ES-I3 (cell line): ENCODE data around the gene ALDH18A1.

Experiments
- H3K36me3 ChIP-seq: 2 replicates; pipeline ENCODE4 v1.6.1; 2013; ENCODE audit warnings: mild to moderate bottlenecking, low read length, control low read depth, moderate library complexity; ENCODE audit not compliant: insufficient read depth
- H3K4me1 ChIP-seq: 2 replicates; pipeline ENCODE4 v1.6.1; 2013; ENCODE audit warnings: mild to moderate bottlenecking, control low read depth, low read length; ENCODE audit not compliant: insufficient read depth
- H3K9ac ChIP-seq: 2 replicates; pipeline ENCODE4 v1.6.1; 2013; ENCODE audit warnings: low read depth, mild to moderate bottlenecking, low read length, moderate library complexity
- H3K9me3 ChIP-seq: 2 replicates; pipeline ENCODE4 v1.6.1; 2013; ENCODE audit warnings: mild to moderate bottlenecking, low read length, moderate library complexity; ENCODE audit not compliant: control insufficient read depth, insufficient read depth

ALDH18A1 gene

GRCh38 chr10:95588025-95588424 is 68.5 kb downstream of the ALDH18A1 start:
- Histone ChIP-seq H3K36me3 (no peaks in the 10 kb centered on the region), H3K9me3 (no peaks in the 10 kb centered on the region), H3K9ac (no peak overlapping the region), H3K4me1 (no peaks in the 10 kb centered on the region)

GRCh38 chr10:95579835-95580535 is 76.5 kb downstream of the ALDH18A1 start:
- Histone ChIP-seq H3K9me3 (no peaks in the 10 kb centered on the region), H3K36me3 (no peaks in the 10 kb centered on the region), H3K4me1 (no peaks in the 10 kb centered on the region), H3K9ac (no peak overlapping the region)

- Histone ChIP-seq H3K9ac (no peak overlapping the region), H3K9me3 (no peaks in the 10 kb centered on the region), H3K4me1 (no peaks in the 10 kb centered on the region), H3K36me3 (no peaks in the 10 kb centered on the region)
These were observed 77.2 kb downstream of the ALDH18A1 start for GRCh38 chr10:95579292-95579691.

- no peaks in the 10 kb centered on the region for H3K4me1 ChIP-seq
- no peaks in the 10 kb centered on the region for H3K36me3 ChIP-seq
- H3K9ac ChIP-seq, result no peak overlapping the region
- no peaks in the 10 kb centered on the region for H3K9me3 ChIP-seq
These were observed 77.9 kb downstream of the ALDH18A1 start for GRCh38 chr10:95578619-95579018.

- Histone ChIP-seq H3K4me1 (no peaks in the 10 kb centered on the region), H3K9ac (no peak overlapping the region), H3K36me3 (no peaks in the 10 kb centered on the region), H3K9me3 (no peaks in the 10 kb centered on the region)
These were observed 81.7 kb downstream of the ALDH18A1 start for GRCh38 chr10:95574649-95575365.

- Histone ChIP-seq H3K9me3 (no peaks in the 10 kb centered on the region), H3K9ac (no peak overlapping the region), H3K4me1 (no peaks in the 10 kb centered on the region)
These were observed 82.4 kb downstream of the ALDH18A1 start for GRCh38 chr10:95573964-95574604.

GRCh38 chr10:95573527-95573926 is 83.0 kb downstream of the ALDH18A1 start:
- no peaks in the 10 kb centered on the region for H3K9me3 ChIP-seq
- no peaks in the 10 kb centered on the region for H3K4me1 ChIP-seq
- no peaks in the 10 kb centered on the region for H3K36me3 ChIP-seq
- no peak overlapping the region for H3K9ac ChIP-seq

More at GRCh38 chr10:95573964-95574604, 82.4 kb downstream of the ALDH18A1 start:
- H3K36me3 ChIP-seq, result no peaks in the 10 kb centered on the region

- no peaks in the 10 kb centered on the region for H3K9me3 ChIP-seq
- H3K4me1 ChIP-seq, result no peaks in the 10 kb centered on the region
- no peak overlapping the region for H3K9ac ChIP-seq
- H3K36me3 ChIP-seq, result no peaks in the 10 kb centered on the region
These were observed 84.2 kb downstream of the ALDH18A1 start for GRCh38 chr10:95572131-95572820.

- no peaks in the 10 kb centered on the region for H3K4me1 ChIP-seq
- no peaks in the 10 kb centered on the region for H3K36me3 ChIP-seq
- H3K9me3 ChIP-seq, result no peaks in the 10 kb centered on the region
- no peak overlapping the region for H3K9ac ChIP-seq
These were observed 85.1 kb downstream of the ALDH18A1 start for GRCh38 chr10:95571390-95571789.

- no peaks in the 10 kb centered on the region for H3K4me1 ChIP-seq
- no peak overlapping the region for H3K9ac ChIP-seq
- no peaks in the 10 kb centered on the region for H3K9me3 ChIP-seq
- no peaks in the 10 kb centered on the region for H3K36me3 ChIP-seq
These were observed 87.1 kb downstream of the ALDH18A1 start for GRCh38 chr10:95569368-95569767.

GRCh38 chr10:95567903-95568630 is 88.4 kb downstream of the ALDH18A1 start:
- no peaks in the 10 kb centered on the region for H3K36me3 ChIP-seq
- no peaks in the 10 kb centered on the region for H3K9me3 ChIP-seq
- H3K9ac ChIP-seq, result no peak overlapping the region
- H3K4me1 ChIP-seq, result no peaks in the 10 kb centered on the region

- Histone ChIP-seq H3K9ac (no peak overlapping the region), H3K4me1 (no peaks in the 10 kb centered on the region), H3K9me3 (no peaks in the 10 kb centered on the region), H3K36me3 (no peaks in the 10 kb centered on the region)
These were observed 90.4 kb downstream of the ALDH18A1 start for GRCh38 chr10:95566136-95566535.

GRCh38 chr10:95565336-95565735 is 91.2 kb downstream of the ALDH18A1 start:
- Histone ChIP-seq H3K36me3 (no peaks in the 10 kb centered on the region), H3K9me3 (no peaks in the 10 kb centered on the region), H3K9ac (no peak overlapping the region)

GRCh38 chr10:95564291-95564690 is 92.2 kb downstream of the ALDH18A1 start:
- Histone ChIP-seq H3K36me3 (no peaks in the 10 kb centered on the region), H3K4me1 (peaks cover under 1% of the 10 kb centered on the region; the same call in 1 of the 2 replicates), H3K9me3 (no peaks in the 10 kb centered on the region), H3K9ac (no peak overlapping the region)

More at GRCh38 chr10:95565336-95565735, 91.2 kb downstream of the ALDH18A1 start:
- no peaks in the 10 kb centered on the region for H3K4me1 ChIP-seq
